ENCODE data around the gene CFAP69.

Gene CFAP69

DNA sequence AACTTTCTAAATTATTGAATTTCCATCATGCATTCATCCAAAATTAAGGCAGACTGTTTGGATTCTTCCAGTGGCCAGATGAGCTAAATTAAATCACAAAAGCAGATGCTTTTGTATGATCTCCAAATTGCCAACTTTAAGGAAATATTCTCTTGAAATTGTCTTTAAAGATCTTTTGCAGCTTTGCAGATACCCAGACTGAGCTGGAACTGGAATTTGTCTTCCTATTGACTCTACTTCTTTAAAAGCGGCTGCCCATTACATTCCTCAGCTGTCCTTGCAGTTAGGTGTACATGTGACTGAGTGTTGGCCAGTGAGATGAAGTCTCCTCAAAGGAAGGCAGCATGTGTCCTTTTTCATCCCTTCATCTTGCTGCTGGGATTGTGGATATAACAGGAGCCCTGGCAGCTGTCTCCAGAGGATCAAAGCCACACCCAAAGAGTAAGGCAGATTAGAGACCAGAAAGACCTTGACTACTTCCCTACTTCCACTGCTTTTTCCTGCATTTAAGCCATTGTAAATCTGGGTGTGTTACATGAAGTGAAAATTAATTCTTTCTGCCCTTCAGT lies 8.2 kb upstream of the CFAP69 start:
- no peak overlapping the region for H2BK15ac ChIP-seq (replicated peaks; ENCODE audit: low read depth)
- whole genome bisulfite sequencing (ENCODE audit: extremely low coverage, insufficient coverage, low lambda C conversion rate): no CpG with 5 or more reads among the region's 1 CpG
- no peaks in the 10 kb centered on the region for H3K36me3 ChIP-seq (ENCODE audit: control insufficient read depth, insufficient read depth, low read length)
- no peak overlapping the region for H3K4me2 ChIP-seq (ENCODE audit: low read length)
- no peak overlapping the region for H2AK5ac ChIP-seq (ENCODE audit: low read length)
- no peaks in the 10 kb centered on the region for H3K27me3 ChIP-seq (ENCODE audit: insufficient read depth, low read length, poor library complexity)
- H3K18ac ChIP-seq (ENCODE audit: low read length): no peak overlapping the region
- H3K27ac ChIP-seq (ENCODE audit: low read depth, low read length): no peak overlapping the region
- H3K4me1 ChIP-seq (ENCODE audit: control insufficient read depth, low read depth, low read length): peaks cover 1% of the 10 kb centered on the region
- no peaks in the 10 kb centered on the region for H3K79me2 ChIP-seq (ENCODE audit: control insufficient read depth, insufficient read depth, low read length)
- H2BK5ac ChIP-seq (ENCODE audit: low read length): no peak overlapping the region
- no peak overlapping the region for H2BK120ac ChIP-seq (ENCODE audit: low read depth, low read length)
- H3K4me3 ChIP-seq (ENCODE audit: low read length): no peak overlapping the region
- H3K79me1 ChIP-seq (ENCODE audit: low read length): no peaks in the 10 kb centered on the region
- no peak overlapping the region for H3K23ac ChIP-seq (ENCODE audit: low read length)
- DNase-seq: no peak
- H3K56ac ChIP-seq (ENCODE audit: low read length): no peak overlapping the region
- no peak overlapping the region for H3K4ac ChIP-seq (ENCODE audit: low read depth, low read length)
- H3K9ac ChIP-seq (ENCODE audit: low read length): no peak overlapping the region
- no peak overlapping the region for H4K8ac ChIP-seq (ENCODE audit: low read depth, low read length)
- H4K5ac ChIP-seq (ENCODE audit: low read length): no peak overlapping the region

DNA sequence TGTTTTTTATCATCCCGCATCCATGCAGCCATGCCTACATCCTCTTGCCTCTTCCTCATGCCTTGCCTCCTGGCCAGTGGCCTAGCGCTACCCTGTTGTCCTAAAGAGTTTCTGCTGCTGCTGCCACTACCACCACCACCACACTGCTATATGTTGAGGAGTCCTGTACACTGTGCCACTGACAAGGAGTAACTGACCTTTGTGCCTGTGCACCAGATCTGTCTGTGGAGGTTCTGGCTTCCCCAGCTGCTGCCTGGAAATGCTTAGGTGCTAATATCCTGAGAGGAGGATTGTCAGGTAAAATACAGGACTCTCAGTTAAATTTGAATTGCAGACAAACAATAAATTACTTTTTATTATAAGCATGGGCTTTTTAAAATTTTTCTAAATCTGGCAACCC lies 7.0 kb upstream of the CFAP69 start:
- Histone ChIP-seq H4K5ac (ENCODE audit: low read length) (no peak overlapping the region), H2BK5ac (ENCODE audit: low read length) (no peak overlapping the region), H4K8ac (ENCODE audit: low read depth, low read length) (no peak overlapping the region), H3K4me2 (ENCODE audit: low read length) (no peak overlapping the region), H3K27me3 (ENCODE audit: insufficient read depth, low read length, poor library complexity) (no peaks in the 10 kb centered on the region), H3K27ac (ENCODE audit: low read depth, low read length) (no peak overlapping the region), H2BK120ac (ENCODE audit: low read depth, low read length) (no peak overlapping the region), H3K4ac (ENCODE audit: low read depth, low read length) (no peak overlapping the region), H3K79me2 (ENCODE audit: control insufficient read depth, insufficient read depth, low read length) (no peaks in the 10 kb centered on the region), H3K36me3 (ENCODE audit: control insufficient read depth, insufficient read depth, low read length) (no peaks in the 10 kb centered on the region), H3K4me3 (ENCODE audit: low read length) (no peak overlapping the region), H3K56ac (ENCODE audit: low read length) (no peak overlapping the region), H3K9ac (ENCODE audit: low read length) (no peak overlapping the region), H3K4me1 (ENCODE audit: control insufficient read depth, low read depth, low read length) (peaks cover 2% of the 10 kb centered on the region), H2BK15ac (replicated peaks; ENCODE audit: low read depth) (no peak overlapping the region), H3K18ac (ENCODE audit: low read length) (no peak overlapping the region), H3K23ac (ENCODE audit: low read length) (no peak overlapping the region), H2AK5ac (ENCODE audit: low read length) (no peak overlapping the region), H3K79me1 (ENCODE audit: low read length) (no peaks in the 10 kb centered on the region)
- no peak for DNase-seq
- no CpG with 5 or more reads among the region's 2 CpGs for WGBS (ENCODE audit: extremely low coverage, insufficient coverage, low lambda C conversion rate)

DNA sequence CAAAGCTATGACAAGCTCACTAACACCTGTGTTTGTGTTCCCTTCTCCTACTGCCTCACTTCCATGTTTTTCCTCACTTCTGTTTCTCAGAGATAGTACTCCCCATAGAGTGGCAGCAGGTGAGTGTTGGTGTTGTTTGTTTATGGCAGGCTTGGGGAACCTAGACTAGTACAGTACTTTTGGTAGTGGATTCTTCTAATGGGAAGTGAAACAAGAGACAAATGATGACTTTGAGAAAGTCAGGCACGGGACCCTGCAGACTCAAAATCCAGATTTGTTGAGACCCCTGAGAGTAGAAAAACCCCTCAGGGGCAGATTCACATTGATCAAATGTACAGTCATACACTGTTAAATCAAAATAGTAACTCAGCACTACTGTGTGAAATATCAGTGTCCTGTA lies 6.4 kb upstream of the CFAP69 start:
- WGBS (ENCODE audit: extremely low coverage, insufficient coverage, low lambda C conversion rate): no CpG with 5 or more reads among the region's 1 CpG
- Histone ChIP-seq H3K4me1 (ENCODE audit: control insufficient read depth, low read depth, low read length) (peaks cover 2% of the 10 kb centered on the region), H3K36me3 (ENCODE audit: control insufficient read depth, insufficient read depth, low read length) (no peaks in the 10 kb centered on the region), H3K18ac (ENCODE audit: low read length) (no peak overlapping the region), H3K79me1 (ENCODE audit: low read length) (no peaks in the 10 kb centered on the region), H3K4me3 (ENCODE audit: low read length) (no peak overlapping the region), H3K56ac (ENCODE audit: low read length) (no peak overlapping the region), H4K8ac (ENCODE audit: low read depth, low read length) (no peak overlapping the region), H4K5ac (ENCODE audit: low read length) (no peak overlapping the region), H3K27me3 (ENCODE audit: insufficient read depth, low read length, poor library complexity) (no peaks in the 10 kb centered on the region), H3K4ac (ENCODE audit: low read depth, low read length) (no peak overlapping the region), H3K23ac (ENCODE audit: low read length) (no peak overlapping the region), H2AK5ac (ENCODE audit: low read length) (no peak overlapping the region), H3K4me2 (ENCODE audit: low read length) (no peak overlapping the region), H2BK120ac (ENCODE audit: low read depth, low read length) (no peak overlapping the region), H3K79me2 (ENCODE audit: control insufficient read depth, insufficient read depth, low read length) (no peaks in the 10 kb centered on the region), H3K27ac (ENCODE audit: low read depth, low read length) (no peak overlapping the region), H2BK15ac (replicated peaks; ENCODE audit: low read depth) (no peak overlapping the region), H3K9ac (ENCODE audit: low read length) (no peak overlapping the region), H2BK5ac (ENCODE audit: low read length) (no peak overlapping the region)
- no peak for DNase-seq

DNA sequence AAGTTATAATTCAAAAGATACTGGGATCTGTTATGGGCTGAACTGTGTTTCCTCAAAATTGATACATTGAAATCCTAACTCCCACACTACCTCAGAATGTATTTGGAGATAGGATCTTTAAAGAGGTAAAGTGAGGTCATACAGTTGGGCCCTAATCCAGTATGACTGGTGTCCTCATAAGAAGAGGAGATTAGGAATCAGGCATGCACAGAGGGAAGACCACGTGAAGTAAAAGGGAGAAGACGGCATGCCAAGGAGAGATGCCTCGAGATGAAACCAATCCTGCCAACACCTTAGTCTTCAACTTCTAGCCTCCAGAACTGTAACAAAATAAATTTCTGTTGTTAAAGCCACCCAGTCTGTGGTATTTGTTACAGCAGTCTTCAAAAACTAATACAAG lies 5.9 kb upstream of the CFAP69 start:
- no peak for DNase-seq
- Histone ChIP-seq H3K4me2 (ENCODE audit: low read length) (no peak overlapping the region), H3K9ac (ENCODE audit: low read length) (no peak overlapping the region), H2BK15ac (replicated peaks; ENCODE audit: low read depth) (no peak overlapping the region), H2BK120ac (ENCODE audit: low read depth, low read length) (no peak overlapping the region), H3K36me3 (ENCODE audit: control insufficient read depth, insufficient read depth, low read length) (no peaks in the 10 kb centered on the region), H4K5ac (ENCODE audit: low read length) (no peak overlapping the region), H3K23ac (ENCODE audit: low read length) (no peak overlapping the region), H3K4me3 (ENCODE audit: low read length) (no peak overlapping the region), H2BK5ac (ENCODE audit: low read length) (no peak overlapping the region), H2AK5ac (ENCODE audit: low read length) (no peak overlapping the region), H3K79me2 (ENCODE audit: control insufficient read depth, insufficient read depth, low read length) (no peaks in the 10 kb centered on the region), H3K27me3 (ENCODE audit: insufficient read depth, low read length, poor library complexity) (no peaks in the 10 kb centered on the region), H3K18ac (ENCODE audit: low read length) (no peak overlapping the region), H3K56ac (ENCODE audit: low read length) (no peak overlapping the region), H4K8ac (ENCODE audit: low read depth, low read length) (no peak overlapping the region), H3K4me1 (ENCODE audit: control insufficient read depth, low read depth, low read length) (peaks cover 2% of the 10 kb centered on the region), H3K27ac (ENCODE audit: low read depth, low read length) (no peak overlapping the region), H3K4ac (ENCODE audit: low read depth, low read length) (no peak overlapping the region), H3K79me1 (ENCODE audit: low read length) (no peaks in the 10 kb centered on the region)
- no CpG with 5 or more reads among the region's 3 CpGs for WGBS (ENCODE audit: extremely low coverage, insufficient coverage, low lambda C conversion rate)

DNA sequence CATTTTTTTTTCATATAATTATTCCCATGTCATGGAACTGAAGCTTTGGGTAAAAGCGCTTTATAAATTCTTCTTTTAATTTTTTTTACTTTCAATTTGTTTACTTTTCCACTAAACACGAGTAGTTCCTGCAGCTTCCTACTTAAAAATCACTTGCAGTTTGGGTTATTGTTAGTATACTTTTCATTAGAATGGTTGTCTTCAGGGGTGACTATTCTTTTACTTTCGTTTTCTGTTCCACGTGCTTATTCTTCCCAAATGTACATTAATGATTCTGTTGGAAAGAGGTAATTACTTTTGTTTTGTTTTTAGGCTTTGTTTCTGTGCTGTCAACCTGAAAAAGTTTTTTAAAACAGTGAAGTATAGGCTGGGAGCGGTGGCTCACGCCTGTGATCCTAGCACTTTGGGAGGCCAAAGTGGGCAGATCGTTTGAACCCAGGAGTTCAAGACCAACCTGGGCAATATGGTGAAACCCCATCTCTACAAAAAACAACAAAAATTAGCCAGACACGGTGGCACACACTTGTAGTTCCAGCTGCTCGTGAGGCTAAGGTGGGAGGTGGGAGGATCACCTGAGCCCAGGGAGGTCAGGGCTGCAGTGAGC lies 5.2 kb upstream of the CFAP69 start:
- H4K8ac ChIP-seq (ENCODE audit: low read depth, low read length): no peak overlapping the region
- no peak overlapping the region for H2BK5ac ChIP-seq (ENCODE audit: low read length)
- no peak overlapping the region for H3K9ac ChIP-seq (ENCODE audit: low read length)
- no peak overlapping the region for H3K4ac ChIP-seq (ENCODE audit: low read depth, low read length)
- no peak overlapping the region for H3K4me3 ChIP-seq (ENCODE audit: low read length)
- H3K4me2 ChIP-seq (ENCODE audit: low read length): no peak overlapping the region
- no peak overlapping the region for H2BK15ac ChIP-seq (replicated peaks; ENCODE audit: low read depth)
- no peak overlapping the region for H3K23ac ChIP-seq (ENCODE audit: low read length)
- peaks cover 2% of the 10 kb centered on the region for H3K4me1 ChIP-seq (ENCODE audit: control insufficient read depth, low read depth, low read length)
- no peak overlapping the region for H3K56ac ChIP-seq (ENCODE audit: low read length)
- no peaks in the 10 kb centered on the region for H3K79me1 ChIP-seq (ENCODE audit: low read length)
- no peak overlapping the region for H2BK120ac ChIP-seq (ENCODE audit: low read depth, low read length)
- no peak for DNase-seq
- no CpG with 5 or more reads among the region's 9 CpGs for WGBS (ENCODE audit: extremely low coverage, insufficient coverage, low lambda C conversion rate)
- H2AK5ac ChIP-seq (ENCODE audit: low read length): no peak overlapping the region
- H3K27me3 ChIP-seq (ENCODE audit: insufficient read depth, low read length, poor library complexity): no peaks in the 10 kb centered on the region
- H4K5ac ChIP-seq (ENCODE audit: low read length): no peak overlapping the region
- H3K18ac ChIP-seq (ENCODE audit: low read length): no peak overlapping the region
- no peaks in the 10 kb centered on the region for H3K79me2 ChIP-seq (ENCODE audit: control insufficient read depth, insufficient read depth, low read length)
- no peaks in the 10 kb centered on the region for H3K36me3 ChIP-seq (ENCODE audit: control insufficient read depth, insufficient read depth, low read length)
- H3K27ac ChIP-seq (ENCODE audit: low read depth, low read length): no peak overlapping the region
